Umbilical cord (tissue), 2 donors: ENCODE results near the gene KRTAP5-6. TPM values are rescaled to one million over a fixed set of nuclear protein-coding genes. Genes with fewer than 3 reads are reported as not detected.

ENCODE experiments used
- DNase-seq: peaks from one replicate; pipeline ENCODE4 v3.0.0-alpha.2; 2015; ENCODE audit warnings: low spot score
- total RNA-seq: library from RNA; depleted of rRNA; stranded (reverse); fragments of >200 nt; gene quantifications from one replicate; pipeline ENCODE4 v1.2.3, GENCODE V29; 2014; ENCODE audit warnings: low replicate concordance; ENCODE audit not compliant: insufficient read depth

KRTAP5-6 gene
- total RNA-seq: not detected

- no peak for DNase-seq
Measured at GRCh38 chr11:1696608-1697570, at the start of gene KRTAP5-6. Gene KRTAP5-6, plus strand, starts transcription at chr11:1697195. Its CDS starts 51 bp downstream, at chr11:1697246.

GRCh38 chr11:1647901-1648652, 48.9 kb upstream of the KRTAP5-6 start:
- no peak for DNase-seq

- DNase-seq: no peak
Measured at GRCh38 chr11:1648653-1649420, 48.2 kb upstream of the KRTAP5-6 start.

- DNase-seq: peak; percentile 47
Measured at GRCh38 chr11:1650034-1650917, 46.7 kb upstream of the KRTAP5-6 start.

GRCh38 chr11:1650918-1651262, 46.1 kb upstream of the KRTAP5-6 start:
- DNase-seq: no peak

- peak; percentile 95 for DNase-seq
Measured at GRCh38 chr11:1651411-1651980, 45.5 kb upstream of the KRTAP5-6 start.

- no peak for DNase-seq
Measured at GRCh38 chr11:1652026-1652425, 45.0 kb upstream of the KRTAP5-6 start.

- DNase-seq: no peak
Measured at GRCh38 chr11:1652442-1652770, 44.6 kb upstream of the KRTAP5-6 start.

- DNase-seq: peak; percentile 84
Measured at GRCh38 chr11:1652771-1653540, 44.0 kb upstream of the KRTAP5-6 start.

- DNase-seq: no peak
Measured at GRCh38 chr11:1653541-1654387, 43.2 kb upstream of the KRTAP5-6 start.

- DNase-seq: peak; percentile 71
Measured at GRCh38 chr11:1654388-1655167, 42.4 kb upstream of the KRTAP5-6 start.

GRCh38 chr11:1655168-1656060, 41.6 kb upstream of the KRTAP5-6 start:
- no peak for DNase-seq

- DNase-seq: no peak
Measured at GRCh38 chr11:1656061-1656441, 40.9 kb upstream of the KRTAP5-6 start.

GRCh38 chr11:1656670-1657069, 40.3 kb upstream of the KRTAP5-6 start:
- DNase-seq: no peak

GRCh38 chr11:1659506-1659905, 37.5 kb upstream of the KRTAP5-6 start:
- DNase-seq: no peak

- DNase-seq: no peak
Measured at GRCh38 chr11:1660111-1660867, 36.7 kb upstream of the KRTAP5-6 start.
